LNCaP clone FGC (cell line): ENCODE measurements around the gene C2orf78.
A peak's percentile ranks its signal among the peaks of the same experiment; 100 is the strongest.
"Not testable (repeated sequence)": the region's sequence is repeated elsewhere in the genome, so short reads cannot be mapped to it uniquely, and the experiment has no call there.

Experiments used
- DNase-seq: peaks from one replicate; pipeline ENCODE4 v3.0.0-alpha.2; 2011; ENCODE audit warnings: low read depth
- H3K4me3 ChIP-seq: 2 replicates; pipeline ENCODE4 v1.5.1; 2011; ENCODE audit warnings: mild to moderate bottlenecking, low read depth, low read length, control low read depth
- CTCF ChIP-seq: IDR thresholded peaks from 2 replicates; pipeline ENCODE4 v1.5.1; 2012; ENCODE audit warnings: mild to moderate bottlenecking; ENCODE audit not compliant: control insufficient read depth, insufficient read depth; ENCODE audit errors: extremely low read depth

Gene C2orf78

GRCh38 chr2:73766349-73766748 is 17.6 kb upstream of the C2orf78 start:
- DNase-seq, result no peak
- no peak overlapping the region for H3K4me3 ChIP-seq
- TF ChIP-seq CTCF, result no peak

- no peak for DNase-seq
- TF ChIP-seq CTCF, result no peak
- H3K4me3 ChIP-seq, result no peak overlapping the region
Measured at GRCh38 chr2:73766994-73767393, 17.0 kb upstream of the C2orf78 start.

- no peak for TF ChIP-seq CTCF
- H3K4me3 ChIP-seq, result no peak overlapping the region
- DNase-seq, result no peak
Measured at GRCh38 chr2:73770725-73771124, 13.3 kb upstream of the C2orf78 start.

- H3K4me3 ChIP-seq, result no peak overlapping the region
- DNase-seq, result no peak
- no peak for TF ChIP-seq CTCF
Measured at GRCh38 chr2:73772819-73773218, 11.2 kb upstream of the C2orf78 start.

- no peak for TF ChIP-seq CTCF
- no peak for DNase-seq
- H3K4me3 ChIP-seq, result no peak overlapping the region
Measured at GRCh38 chr2:73776381-73776780, 7.6 kb upstream of the C2orf78 start.

- no peak overlapping the region for H3K4me3 ChIP-seq
- TF ChIP-seq CTCF, result no peak
- no peak for DNase-seq
Measured at GRCh38 chr2:73776869-73777519, 7.0 kb upstream of the C2orf78 start.

GRCh38 chr2:73778867-73779466 is 5.0 kb upstream of the C2orf78 start:
- DNase-seq, result not testable (repeated sequence)
- peak overlapping the region; percentile 86 for H3K4me3 ChIP-seq
